Testis (tissue), 2 donors: ENCODE data around the gene GPR68.

Experiments
- CTCF ChIP-seq, 3 experiments: fragments of 450-650 bp in 2 of 3; fragments of 200-600 bp in 1 of 3; sonication (generic) in 1 of 3; IDR thresholded peaks; one replicate each; pipeline ENCODE4 v1.5.1; 2016 to 2019; ENCODE audit warnings: antibody characterized with exemption in 3 of 3, mild to moderate bottlenecking in 2 of 3, moderate library complexity in 1 of 3
- POLR2A ChIP-seq: fragments of 450-650 bp; IDR thresholded peaks from one replicate; pipeline ENCODE4 v1.6.1; 2017; ENCODE audit warnings: antibody characterized with exemption, mild to moderate bottlenecking, moderate library complexity

GRCh38 chr14:91277546-91278382 is 33.3 kb upstream of the GPR68 start:
- no peak for TF ChIP-seq CTCF (IDR thresholded peaks at IDR 0.05)
- TF ChIP-seq POLR2A = no peak
